Right lobe of liver (tissue), 4 donors: Measurements from ENCODE around the gene ATP2B3.

Experiments used
- CTCF ChIP-seq, 4 donors: fragments of 200-600 bp in 3 of 4; fragments of 450-650 bp in 1 of 4; IDR thresholded peaks; one replicate each; pipeline versions ENCODE4 v1.5.1 to v1.8.0; 2016 to 2022; ENCODE audit warnings: antibody characterized with exemption in 4 of 4, mild to moderate bottlenecking in 2 of 4
- POLR2A ChIP-seq: fragments of 450-650 bp; IDR thresholded peaks from one replicate; pipeline ENCODE4 v1.6.1; 2017; ENCODE audit warnings: antibody characterized with exemption, mild to moderate bottlenecking
- donor health status: DM: no; HTN: no; CAD: no.
- donor health status: DM: no; HTN: no; CAD: no.
- donor health status: DM: no; HTN: yes; CAD: no.

GRCh38 chrX:153495362-153495751 lies 22.1 kb upstream of the ATP2B3 start:
- TF ChIP-seq POLR2A (no peak), CTCF (IDR thresholded peaks at IDR 0.05) (no peak)
